GM21723 (cell line): ENCODE results near the gene PIP4P1.
"Not testable (repeated sequence)": the region's sequence is repeated elsewhere in the genome, so short reads cannot be mapped to it uniquely, and the experiment has no call there.

ENCODE experiments used
- ATAC-seq: cut with Tn5 transposase; IDR thresholded peaks from one replicate; pipeline ENCODE4 v1.9.1; 2021; ENCODE audit warnings: mild to moderate bottlenecking, moderate library complexity; ENCODE audit not compliant: unreplicated experiment

PIP4P1 gene

GRCh38 chr14:20461225-20462141 is at the start of gene PIP4P1:
PIP4P1 (minus strand) TSS chr14:20461434; CDS start chr14:20461325, 109 bp downstream.
- ATAC-seq, result peak; percentile 94

DNA sequence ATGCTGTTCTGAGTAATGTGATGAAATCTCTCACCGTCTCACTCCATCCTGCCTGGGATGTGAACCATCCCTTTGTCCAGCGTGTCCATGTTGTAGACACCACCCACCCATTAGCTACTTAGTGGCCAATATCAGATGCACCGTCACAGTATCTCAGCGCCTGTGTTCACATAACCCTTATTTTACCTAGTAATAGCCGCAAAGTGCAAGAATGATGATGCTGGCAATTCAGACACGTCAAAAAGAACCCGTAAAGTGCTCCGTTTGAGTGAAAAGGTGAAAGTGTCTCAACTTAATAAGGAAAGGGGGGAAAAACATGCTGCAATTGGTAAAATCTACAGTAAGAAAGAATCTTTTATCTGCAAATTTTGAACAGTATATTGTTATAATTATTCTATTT is 47.1 kb upstream of the PIP4P1 start:
- ATAC-seq, result no peak

- not testable (repeated sequence) for ATAC-seq
Observed at GRCh38 chr14:20507537-20507936, 46.3 kb upstream of the PIP4P1 start.

DNA sequence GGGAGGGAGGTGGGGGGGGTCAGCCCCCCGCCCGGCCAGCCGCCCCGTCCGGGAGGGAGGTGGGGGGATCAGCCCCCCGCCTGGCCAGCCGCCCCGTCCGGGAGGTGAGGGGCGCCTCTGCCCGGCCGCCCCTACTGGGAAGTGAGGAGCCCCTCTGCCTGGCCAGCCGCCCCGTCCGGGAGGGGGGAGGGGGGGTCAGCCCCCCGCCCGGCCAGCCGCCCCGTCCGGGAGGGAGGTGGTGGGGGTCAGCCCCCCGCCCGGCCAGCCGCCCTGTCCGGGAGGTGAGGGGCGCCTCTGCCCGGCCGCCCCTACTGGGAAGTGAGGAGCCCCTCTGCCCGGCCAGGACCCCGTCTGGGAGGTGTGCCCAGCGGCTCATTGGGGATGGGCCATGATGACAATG is 45.5 kb upstream of the PIP4P1 start:
- ATAC-seq, result not testable (repeated sequence)

GRCh38 chr14:20506276-20506675 is 45.0 kb upstream of the PIP4P1 start:
- not testable (repeated sequence) for ATAC-seq

GRCh38 chr14:20503898-20504297 is 42.7 kb upstream of the PIP4P1 start:
- no peak for ATAC-seq

- no peak for ATAC-seq
Observed at GRCh38 chr14:20501346-20501745, 40.1 kb upstream of the PIP4P1 start.

DNA sequence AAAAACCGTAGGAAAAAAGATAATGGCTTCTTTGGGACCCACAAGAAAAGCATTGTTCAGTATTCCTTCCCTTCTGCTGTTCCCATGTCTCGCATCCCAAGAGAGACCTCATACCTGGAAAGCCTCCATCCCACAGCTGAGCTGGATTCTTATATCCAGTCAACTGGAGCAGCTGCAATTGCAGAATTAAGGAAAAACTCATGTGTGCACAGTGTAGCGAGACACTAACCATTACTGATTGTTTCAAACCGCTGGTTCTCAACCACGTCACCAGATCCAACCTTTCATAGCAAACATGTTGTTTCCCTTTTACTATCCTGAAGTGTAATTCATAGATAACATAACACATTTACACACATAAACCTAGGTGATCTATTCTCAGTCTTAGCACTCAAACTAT is 38.6 kb upstream of the PIP4P1 start:
- no peak for ATAC-seq

DNA sequence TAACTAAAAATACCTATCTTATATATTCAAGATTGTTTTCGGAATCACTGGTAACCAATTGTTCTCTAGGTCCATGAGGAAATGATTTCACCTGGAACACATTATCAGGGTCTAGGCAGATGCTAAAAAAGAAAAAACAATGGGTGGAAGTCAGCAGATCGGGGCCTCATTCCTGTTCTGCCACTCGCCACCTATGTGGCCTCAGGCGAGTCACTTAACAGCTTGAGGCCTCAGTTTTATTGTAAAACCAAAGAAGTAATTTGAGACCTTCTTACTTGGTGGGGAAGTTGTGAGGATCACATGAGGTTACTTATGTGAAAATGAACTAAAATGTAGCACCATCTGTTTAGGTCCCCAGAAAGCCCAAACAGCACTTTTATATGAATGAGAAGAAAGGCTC is 37.9 kb upstream of the PIP4P1 start:
- ATAC-seq, result no peak

DNA sequence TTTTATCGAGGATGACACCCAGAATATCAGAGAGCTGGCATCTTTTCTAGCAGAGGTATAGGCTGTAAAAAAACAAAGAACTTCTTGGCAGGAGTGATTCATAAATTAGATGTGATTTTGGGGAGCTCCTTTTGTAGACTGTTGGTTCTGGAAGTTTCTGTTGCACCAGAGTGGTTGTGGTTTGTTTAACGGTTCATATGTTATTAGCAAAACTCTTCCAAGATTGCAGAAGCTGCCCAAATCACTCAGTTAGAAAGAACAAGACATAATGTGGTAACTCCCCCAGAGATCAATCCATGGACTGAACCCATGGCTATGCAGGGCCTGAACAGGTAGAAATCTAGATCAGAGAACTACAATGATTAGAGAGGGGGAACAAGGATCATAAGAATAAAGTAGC is 37.4 kb upstream of the PIP4P1 start:
- no peak for ATAC-seq

DNA sequence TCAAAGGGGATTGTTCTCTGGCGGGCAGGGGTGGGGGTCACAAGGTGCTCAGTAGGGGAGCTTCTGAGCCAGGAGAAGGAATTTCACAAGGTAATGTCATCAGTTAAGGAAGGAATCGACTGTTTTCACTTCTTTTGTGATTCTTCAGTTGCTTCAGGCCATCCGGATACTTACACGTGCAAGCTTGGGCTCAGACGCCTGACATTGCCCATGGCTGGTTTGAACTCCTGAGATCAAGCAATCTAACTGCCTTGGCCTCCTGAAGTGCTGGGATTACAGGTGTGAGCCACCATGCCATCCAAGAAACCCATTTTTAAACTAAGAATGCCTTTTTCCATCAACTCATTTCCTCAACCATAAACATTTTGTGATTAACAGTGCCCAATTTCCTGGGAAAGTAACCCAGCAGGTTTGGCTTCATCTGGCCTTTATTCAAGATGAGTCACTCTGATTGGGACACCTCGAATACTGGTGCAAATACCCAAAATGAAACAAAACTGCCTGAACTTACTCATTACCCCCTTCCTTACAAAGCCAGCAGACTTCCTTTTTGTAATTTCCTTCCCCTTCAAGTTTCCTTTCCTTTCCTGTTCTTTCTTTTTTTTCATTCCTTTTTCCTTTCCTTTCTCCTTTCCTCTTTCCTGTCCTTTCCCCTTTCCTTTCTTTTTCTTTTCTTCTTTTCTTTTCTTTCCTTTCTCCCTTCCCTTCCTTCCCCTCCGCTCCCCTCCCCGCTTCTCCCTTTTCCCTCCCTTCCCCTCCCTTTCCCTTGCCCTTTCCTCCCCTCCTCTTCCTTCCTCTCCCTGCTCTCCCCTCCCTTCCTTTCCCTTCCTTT is 33.9 kb upstream of the PIP4P1 start:
- no peak for ATAC-seq

GRCh38 chr14:20493634-20494033 is 32.4 kb upstream of the PIP4P1 start:
- ATAC-seq, result no peak

DNA sequence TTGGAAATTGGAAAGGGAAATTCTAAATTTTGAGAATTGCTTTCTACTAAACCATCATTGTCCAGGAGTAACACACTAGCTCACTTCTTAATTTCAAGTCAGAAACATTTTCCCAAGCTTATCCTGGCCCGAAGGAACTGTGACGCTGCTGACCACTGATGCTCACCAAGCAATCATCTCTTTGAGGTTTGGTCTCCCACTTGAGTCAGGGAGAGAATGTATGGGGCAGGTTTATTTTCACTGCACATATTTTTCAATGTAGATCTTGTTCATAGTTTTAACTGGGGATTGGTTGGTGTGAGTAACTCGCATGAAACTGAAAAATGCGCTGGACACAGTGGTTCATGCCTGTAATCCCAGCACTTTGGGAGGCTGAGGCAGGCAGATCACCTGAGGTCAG is 31.3 kb upstream of the PIP4P1 start:
- ATAC-seq, result no peak

- ATAC-seq, result no peak
Observed at GRCh38 chr14:20490563-20490962, 29.3 kb upstream of the PIP4P1 start.

DNA sequence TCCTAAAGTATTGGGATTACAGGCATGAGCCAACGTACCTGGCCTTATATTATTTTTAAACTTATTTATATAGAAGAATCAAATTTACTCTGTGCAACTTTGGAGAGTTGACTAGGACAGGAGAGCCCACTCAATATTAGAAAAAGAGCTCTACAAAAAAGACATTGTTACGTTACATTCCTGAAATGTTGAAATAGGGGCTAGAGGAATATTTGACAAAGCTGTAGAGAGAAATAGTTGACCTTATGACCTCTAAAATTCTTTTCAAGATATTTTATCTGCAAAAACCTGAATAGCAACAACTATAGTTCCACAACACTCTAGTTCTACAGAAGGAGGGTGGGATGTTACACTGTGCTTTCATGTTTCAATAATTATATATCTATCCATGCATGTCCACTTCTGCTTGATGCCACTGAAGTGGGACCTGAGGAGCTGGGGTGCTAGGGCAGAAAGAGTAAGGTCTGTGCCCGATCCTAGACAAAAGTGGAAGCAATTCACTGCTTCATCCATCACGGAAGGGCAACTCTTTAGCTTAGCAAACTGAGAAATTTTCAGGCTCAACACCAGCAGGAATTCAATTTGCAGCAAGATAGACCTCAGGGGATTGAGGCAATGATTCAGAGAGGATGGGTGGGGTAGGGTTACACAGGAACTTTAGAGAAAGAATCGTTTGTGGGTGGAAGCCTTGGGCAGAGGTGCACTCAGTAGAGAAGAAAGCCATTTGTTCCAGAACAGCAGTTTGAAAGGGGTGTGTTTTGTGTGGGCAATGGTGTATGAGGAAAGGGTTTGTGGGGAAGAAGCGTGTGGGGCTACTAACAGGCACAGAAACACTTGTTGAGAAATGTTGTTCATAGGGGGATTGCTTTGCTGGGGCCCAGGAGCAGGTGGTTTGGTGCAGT is 28.1 kb upstream of the PIP4P1 start:
- ATAC-seq, result no peak

DNA sequence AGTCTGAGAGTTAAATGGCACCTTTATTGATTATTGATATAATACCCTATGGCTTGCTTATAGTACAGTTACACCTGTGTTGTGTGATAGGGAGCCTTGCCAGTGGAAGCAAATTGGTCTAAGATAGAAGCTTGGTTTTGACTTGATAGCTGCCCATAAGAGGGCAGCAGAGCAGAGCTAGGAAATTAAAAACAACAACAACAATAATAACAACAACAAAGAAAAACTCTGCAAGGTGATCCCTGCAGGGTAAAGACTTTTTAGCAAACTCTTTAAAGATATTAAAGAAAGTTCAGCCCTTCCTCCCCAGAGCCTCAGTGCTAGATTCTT is 26.1 kb upstream of the PIP4P1 start:
- ATAC-seq, result no peak

DNA sequence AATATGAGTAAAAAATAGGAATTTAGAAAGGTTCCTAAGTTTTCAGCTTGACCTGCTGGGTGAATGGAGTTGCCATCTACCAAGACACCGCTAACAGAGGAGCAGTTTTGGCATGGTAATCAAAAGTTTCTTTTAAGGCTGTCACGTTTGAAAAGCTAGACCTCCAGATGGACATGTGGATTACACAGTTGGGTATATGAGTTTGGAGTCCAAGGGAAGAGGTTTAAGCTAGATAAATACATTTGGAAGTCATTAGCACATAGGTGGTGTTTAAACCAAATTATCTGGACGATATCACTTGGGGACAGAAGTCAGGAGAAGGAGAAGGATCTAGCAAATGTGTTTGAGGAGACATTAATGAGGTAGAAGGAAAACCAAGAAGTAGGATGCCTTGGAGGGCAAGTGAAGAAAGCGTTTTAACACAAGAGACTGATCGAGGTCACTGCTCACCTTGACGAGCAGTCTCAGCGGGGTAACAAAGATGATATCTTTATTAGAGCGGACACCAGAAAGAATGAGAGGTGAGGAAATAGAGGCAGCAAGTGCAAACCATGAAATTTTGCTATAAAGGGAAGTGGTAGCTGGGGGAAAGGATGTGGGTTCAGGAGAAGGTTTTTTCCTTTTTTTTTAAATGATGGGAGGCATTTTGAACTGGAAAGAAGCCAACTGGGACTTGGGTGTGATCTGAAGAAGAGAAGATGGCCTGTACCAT is 25.6 kb upstream of the PIP4P1 start:
- ATAC-seq, result no peak

DNA sequence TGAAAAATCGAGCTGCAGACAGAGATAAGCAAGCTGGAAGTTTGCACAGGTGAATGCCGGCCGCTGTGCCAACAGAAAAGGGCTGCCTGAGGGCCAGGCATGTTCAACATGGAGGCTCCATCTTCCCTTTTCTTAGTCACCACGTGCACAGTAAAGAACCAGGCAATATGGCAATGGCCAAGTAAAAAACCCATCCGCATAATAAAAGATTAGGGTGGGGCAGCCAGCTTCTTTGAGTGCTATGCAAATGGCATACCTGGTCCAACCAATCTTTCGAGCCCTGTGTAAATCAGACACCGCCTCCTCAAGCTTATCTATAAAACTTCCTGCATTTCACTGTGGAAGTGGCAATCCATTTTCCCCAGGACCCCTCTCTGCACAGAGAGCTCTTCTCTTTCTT is 24.7 kb upstream of the PIP4P1 start:
- no peak for ATAC-seq

- no peak for ATAC-seq
Observed at GRCh38 chr14:20482382-20482781, 21.1 kb upstream of the PIP4P1 start.

DNA sequence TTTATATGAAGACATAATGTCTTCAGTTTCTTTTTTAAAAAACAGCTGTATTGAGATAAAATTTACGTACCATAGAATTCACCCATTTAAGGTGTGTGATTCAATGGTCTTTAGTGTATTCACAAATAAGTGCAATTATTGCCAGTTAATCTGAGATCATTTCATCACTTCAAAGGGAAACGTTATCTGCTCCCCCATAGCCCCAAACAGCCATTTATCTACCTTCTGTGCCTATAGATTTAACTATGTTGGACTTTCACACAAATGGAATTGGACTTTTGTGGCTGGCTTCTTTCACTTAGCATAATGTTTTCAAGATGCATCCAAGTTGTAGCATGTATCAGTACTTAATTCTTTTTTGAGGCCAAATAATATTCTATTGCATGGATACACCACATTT is 17.7 kb upstream of the PIP4P1 start:
- ATAC-seq, result no peak
